Right kidney (tissue), 1 donor: ENCODE data around the gene HIVEP3.

Experiments
- DNase-seq: peaks from one replicate; pipeline ENCODE4 v3.0.0-alpha.2; 2016

HIVEP3 gene

DNA sequence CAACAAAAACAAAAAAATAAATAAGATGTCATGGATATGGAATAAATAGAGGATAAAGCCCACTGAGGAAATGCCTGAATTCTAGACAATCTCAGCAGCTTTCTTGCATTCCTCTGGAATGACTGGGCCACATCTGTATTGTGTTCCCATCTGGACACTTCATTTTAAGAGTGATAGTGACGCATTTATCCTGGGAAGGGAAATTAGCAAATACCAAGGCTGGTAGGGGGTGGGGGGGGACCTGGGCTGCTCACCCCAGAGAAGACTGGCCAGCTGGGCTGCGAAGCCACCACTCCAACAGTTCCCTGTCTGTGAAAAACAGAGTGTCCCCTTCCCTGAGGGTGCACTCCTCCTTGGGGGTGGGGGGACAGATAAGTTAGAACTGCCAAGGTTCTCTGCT is 106.3 kb downstream of the HIVEP3 start:
- no peak for DNase-seq

DNA sequence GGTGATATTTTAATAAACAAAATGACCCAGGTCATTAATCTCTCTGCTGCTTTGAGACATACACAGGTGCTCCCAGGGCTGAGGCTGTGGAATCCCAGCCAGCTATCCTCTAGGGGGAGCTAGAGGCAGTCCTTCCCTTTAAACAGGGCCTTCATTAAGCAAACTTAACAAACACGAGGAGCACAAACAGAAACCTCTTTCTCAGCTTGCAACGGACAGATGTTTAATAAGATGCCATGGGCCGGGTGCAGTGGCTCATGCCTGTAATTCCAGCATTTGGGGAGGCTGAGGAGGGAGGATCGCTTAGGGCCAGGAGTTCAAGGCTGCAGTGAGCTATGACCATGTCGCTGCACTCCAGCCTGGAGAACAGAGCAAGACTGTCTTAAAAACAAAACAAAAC is 106.7 kb downstream of the HIVEP3 start:
- DNase-seq, result peak; percentile 28

DNA sequence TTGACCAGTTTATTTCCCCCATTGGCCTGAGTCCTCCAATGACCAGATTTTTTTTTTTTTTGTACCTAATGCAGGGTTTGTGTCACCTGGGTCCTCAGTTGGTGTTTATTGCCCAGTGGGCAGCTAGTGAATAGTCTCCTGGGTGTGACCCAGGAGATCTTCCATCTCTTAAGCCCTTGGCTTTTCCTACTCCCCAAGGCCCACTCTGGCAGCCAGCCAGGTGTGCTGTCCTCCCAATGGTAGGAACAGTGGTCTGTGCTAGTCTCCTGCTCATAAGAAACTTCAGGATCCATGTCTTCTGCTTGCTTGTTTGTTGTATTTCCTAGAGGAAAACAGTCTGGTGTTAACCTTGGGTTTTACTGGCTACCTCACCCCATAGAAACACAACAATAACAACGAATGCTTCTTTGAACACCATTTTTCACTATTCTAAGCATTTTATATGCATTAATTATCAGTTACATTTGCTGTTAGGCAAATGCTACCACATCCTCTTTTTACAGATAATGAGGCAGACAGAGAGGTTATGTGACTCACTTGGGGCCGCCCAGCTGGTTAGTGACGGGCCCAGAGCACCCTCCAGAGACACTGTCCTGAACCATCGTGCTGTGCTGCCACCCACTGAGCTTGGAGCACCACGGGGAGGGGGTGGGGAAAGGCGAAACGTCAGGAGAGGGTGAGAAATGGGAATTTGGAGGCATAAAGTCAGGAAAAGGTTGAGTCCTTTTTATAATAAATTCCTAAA is 107.5 kb downstream of the HIVEP3 start:
- no peak for DNase-seq

DNA sequence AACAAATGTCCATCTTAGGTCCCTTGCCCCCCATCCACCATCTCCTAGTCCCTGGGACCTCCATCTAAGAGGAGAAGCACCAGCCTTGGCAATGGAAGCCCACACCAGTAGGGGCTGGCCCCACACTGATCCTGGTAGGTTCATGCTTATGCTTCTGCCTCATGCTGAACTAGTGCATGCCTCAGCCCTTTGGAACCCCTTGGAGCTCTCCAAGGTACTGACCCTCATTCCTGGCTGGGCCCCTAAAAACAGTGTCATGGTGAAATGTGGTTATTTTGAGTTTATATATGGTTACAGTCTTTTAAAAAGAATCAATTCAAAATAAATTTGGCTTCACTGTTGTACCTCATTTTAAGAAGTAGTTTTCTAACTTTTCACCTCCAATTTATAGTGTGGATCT is 108.3 kb downstream of the HIVEP3 start:
- peak; percentile 36 for DNase-seq

DNA sequence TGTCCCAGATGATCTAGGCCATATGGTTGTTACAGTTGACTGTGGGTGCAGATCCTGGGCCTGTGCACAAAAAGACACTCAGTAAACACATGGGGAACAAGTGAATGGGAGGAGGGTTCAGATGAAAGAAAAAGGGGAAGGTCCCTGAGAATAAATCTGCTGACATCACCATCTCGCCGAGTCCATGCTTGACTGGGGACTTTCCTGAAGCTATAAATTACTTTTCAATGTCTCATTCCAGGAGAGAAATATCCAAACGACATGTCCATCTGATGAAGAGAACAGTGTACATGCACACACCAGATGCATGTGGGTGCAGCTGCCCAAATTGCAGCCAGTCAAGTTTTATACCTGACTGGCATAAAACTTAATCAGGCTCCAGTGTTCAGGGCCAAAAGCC is 109.0 kb downstream of the HIVEP3 start:
- no peak for DNase-seq

DNA sequence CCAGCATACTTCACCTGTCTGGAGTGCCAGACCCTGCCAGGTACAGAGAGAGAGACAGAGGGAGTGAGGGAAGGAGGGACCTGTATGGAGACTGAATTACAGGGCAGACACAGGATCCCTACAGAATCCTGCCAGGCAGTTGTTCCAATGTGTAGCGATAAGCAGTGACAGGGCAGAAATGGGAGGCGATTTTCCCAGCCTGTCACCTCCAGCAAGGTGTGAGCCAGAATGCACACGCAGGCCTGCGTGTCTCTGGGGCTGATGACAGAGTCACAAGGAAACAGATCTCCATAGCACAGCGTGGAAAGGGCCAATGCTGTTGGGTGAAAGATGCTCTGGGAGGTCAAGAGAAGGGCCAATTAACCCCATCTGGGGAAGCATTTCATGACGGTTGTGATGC is 111.3 kb downstream of the HIVEP3 start:
- DNase-seq, result no peak

DNA sequence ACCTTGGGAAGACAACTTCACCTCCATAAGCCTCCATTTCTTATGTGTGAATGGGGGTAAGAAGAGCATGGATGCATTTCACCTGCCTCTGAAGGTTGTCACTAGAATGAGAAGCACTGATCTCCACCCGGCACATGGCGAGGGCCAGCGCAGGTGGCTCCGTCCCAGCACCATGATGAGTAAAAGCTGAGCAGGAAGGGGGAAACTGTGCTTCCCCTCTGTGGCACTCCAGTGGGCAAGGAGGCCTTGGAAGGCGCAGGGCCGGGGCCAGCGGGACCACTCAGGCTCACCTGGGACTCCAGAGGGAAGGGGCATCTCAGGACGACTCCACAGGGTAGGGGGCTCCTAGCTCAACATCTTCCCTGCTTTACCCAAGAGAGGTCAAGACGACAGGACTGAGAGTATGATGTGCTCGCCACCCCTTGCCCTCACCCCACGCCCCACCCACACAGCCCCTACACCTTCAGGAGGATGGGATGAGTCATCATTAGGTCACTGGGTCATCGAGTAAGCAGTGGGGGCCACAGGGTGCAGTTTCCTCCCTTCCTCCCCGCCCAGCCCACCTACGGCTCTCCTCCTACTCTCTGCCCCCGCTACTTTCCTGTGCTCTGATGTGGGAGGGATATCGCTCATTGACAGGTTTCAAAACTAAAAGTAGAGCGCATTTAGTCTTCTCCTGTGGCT is 112.1 kb downstream of the HIVEP3 start:
- no peak for DNase-seq

DNA sequence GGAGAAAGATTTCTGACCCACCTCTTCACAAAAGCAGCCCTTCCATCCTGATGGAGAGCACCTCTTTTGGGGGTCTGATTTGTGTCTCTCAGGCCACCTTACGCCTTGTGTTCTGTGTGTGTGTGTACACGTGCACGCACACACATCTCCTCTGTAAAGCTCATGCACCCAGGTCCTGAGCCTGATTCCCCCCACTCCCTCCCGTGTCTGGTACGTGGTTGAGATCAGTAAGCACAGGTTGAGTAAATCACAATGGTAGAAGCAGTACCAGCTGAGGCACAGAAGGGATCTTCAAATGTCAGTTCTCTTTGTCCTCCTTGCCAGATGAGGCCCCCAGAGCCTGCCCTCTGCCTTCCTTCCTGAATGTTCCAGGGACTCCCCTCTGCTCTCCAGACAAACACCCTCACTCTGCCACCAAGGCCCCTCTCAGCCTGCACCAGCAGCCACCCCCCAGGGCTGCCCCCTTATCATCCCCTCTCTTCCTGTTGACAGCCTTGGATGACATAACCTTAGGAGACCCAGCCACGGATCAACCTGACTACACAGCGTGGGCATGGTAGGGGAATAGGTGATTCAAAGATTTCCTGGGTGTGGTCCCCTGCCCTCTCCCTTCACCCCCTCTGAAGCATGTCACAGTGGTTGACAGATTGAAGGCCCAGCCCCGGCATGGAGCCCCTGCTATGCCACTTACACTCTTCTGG is 112.8 kb downstream of the HIVEP3 start:
- DNase-seq, result no peak

DNA sequence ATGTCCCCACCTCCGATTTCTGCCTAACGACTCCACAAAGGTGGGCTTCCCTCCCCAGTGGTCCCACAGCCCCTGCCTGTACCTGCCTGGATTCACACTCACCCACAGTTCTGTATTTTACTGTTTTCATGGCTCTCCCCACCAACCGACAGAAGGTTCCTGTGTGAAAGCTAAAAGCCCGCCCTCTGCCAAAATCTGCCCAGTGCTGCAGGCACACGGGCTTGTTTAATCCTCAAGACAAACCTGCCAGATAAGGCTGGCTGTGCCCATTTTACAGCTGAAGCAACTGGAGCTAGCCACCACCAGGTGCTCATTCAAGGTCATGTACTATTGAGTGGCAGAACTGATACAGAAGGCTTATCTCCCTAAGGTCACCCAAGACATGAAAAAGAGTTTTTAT is 114.5 kb downstream of the HIVEP3 start:
- no peak for DNase-seq

DNA sequence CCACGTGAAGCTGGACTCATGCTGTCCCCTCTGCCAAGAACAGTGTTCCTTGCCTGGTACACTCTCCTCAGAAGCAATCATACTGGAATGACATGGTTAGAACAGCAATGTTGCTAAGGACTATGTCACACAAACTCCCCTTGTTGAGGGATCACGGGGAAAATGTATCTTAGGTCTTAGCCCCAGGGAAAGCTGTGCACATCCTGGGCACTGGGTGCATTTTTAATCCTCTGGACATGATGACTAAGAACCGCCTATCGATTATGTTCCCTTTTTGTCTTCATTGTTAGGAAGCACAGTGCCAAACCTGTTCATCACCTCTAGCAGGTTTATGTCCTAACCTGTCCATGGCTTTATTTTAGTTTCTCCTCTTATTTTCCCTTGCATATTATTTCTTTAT is 115.1 kb downstream of the HIVEP3 start:
- DNase-seq, result no peak

DNA sequence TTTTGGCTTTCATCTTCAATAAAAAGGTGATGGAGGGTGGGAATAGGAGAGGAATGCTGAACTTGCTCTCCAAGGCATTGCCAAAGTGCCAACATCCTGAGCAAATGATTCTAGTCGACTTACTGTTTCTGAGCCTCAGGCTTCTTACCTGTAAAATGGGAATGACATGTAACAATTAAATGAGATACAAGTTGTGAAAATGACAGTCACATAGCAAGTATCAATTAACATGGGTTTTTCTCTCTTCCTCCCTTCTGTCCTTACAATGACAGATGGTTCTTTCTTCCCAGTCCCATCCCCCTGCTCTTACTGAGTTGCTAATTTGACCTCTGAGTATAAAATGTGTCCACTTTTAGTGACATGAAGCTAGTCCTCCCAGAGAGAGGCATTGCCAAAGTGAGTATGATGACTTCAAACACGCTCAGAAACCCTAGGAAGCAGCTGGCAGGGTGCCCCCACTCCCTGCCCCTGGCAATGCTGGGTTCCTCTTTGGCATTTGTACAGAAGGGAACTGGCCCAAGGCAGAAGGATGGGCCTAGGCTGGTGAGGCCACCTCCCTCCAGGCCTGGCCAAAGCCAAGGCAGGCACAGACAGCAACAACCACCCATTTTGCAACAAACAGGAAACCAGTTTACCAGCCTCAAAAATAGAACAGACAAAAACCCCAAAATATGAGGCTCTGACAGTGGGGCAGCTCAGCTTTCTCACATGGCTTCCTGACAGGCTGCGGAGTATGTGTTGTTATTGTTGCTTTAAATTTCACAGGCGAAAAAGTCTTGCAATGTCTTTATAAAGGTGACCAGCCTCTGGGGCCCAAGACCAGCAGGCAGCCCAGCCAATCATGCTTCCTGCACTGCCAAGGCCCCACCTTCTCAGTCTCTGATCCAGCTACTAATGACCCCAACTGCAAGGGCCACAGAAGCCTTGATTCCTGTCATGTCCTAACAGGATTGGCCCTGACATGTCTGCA is 115.9 kb downstream of the HIVEP3 start:
- no peak for DNase-seq

DNA sequence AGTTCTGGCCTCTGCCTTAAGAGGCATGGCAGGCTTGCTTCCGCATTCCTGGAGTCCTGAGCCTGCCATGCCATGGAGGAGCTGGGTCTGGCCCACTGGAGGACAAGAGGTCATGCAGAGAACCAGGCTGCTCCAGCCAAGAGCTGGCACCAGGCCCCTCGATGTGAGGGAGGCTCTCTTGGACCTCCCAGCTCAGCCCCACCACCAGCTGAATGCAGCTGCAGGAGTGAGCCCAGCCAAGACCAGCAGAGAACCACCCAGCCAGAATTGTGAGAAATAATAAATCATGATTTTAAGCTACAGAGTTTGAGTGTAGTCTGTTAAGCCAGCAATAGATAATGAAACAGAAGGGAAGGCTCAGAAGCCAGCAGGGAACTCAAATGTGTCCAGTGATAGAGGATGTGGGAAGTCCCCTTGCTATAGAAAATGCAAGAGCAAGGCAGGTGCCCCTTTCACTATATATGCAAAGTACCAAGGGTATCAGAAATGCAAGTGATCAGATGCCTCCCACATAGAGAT is 118.4 kb downstream of the HIVEP3 start:
- DNase-seq, result no peak

DNA sequence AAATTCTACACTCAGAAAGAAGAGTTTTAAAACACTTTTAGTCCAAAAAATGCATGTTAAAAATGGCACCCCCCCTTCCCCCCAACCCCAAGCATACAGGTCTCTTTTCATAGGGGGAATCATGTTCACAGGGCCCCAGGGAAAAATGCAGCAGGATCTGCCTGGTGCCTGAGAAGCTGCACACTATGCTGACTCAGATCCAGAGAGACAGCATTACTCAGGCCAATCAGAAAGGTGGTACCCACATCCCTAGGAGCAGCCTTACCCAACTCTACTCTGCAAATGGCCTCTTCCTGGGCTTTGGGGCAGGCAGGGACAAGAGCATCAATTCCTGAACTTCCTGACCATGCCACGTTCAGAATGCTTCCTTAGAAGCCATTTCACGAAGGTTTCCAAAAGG is 119.0 kb downstream of the HIVEP3 start:
- no peak for DNase-seq

DNA sequence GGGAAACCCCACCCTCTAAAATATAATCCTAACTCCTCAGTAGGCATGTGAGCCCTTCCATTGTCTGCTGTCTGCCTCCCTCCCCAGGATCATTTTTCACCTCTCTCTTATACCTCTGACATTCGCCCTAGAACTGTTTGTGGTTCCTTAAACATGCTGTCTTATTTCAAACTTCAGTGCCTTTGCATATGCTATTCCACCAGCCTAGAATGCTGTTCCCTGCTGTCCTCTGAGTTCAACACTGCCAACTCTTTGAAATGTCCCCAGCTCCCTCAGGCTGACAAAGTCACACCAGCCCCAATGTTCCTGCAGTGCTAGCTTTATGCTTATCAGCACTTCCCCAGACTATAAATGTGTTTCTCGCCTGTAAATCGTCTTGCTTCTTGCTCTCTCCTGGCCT is 119.5 kb downstream of the HIVEP3 start:
- no peak for DNase-seq

DNA sequence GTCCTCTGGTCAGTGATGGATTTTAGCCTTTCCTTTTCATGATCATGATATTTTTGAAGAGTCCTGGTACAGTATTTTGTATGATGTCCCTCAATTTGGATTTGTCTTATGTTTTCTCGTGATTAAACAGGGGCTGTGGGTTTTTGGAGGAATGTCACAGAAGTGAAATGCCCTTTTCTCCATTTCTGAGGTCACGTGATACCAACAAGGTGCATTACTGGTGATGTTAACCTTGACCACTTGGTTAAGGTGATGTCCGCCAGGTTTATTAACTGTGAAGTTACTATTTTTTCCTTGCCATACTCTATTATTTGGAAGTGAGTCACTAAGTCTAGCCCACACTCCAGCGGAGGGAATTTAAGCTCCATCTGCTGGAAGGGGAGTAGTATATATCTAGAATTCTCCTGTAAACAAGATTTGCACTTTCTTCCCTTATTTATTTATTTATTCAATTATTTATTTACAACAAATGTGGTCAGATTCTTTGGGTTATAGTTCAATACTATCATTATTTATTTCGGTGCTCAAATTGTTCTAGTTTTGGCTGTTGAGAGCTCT is 123.4 kb downstream of the HIVEP3 start:
- DNase-seq, result no peak

DNA sequence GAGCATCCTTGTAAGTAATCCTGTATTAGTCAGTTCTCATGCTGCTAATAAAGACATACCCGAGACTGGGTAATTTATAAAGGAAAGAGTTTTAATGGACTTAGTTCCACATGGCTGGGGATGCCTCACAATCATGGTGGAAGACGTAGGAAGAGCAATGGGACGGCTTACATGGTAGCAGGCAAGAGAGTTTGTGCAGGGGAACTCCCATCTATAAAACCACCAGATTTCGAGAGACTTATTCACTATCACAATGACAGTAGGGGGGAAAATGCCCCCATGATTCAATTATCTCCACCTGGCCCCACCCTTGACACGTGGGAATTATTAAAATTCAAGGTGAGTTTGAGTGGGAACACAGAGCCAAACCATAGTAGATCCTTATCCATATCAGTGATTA is 124.7 kb downstream of the HIVEP3 start:
- DNase-seq, result no peak

DNA sequence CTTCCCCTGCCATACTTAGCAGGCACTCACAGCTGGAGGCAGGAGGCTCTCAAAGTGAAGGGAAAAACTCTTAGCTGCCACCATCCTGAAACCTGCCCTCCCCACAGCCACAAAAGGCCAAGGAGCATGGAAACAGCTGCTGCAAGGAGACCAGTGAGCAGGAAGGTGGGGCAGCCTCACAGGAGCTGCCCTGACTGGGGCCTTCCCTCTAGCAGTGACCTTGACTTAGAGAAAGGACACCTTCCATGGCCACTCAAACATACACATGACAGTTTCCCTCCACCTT is 126.3 kb downstream of the HIVEP3 start:
- no peak for DNase-seq

DNA sequence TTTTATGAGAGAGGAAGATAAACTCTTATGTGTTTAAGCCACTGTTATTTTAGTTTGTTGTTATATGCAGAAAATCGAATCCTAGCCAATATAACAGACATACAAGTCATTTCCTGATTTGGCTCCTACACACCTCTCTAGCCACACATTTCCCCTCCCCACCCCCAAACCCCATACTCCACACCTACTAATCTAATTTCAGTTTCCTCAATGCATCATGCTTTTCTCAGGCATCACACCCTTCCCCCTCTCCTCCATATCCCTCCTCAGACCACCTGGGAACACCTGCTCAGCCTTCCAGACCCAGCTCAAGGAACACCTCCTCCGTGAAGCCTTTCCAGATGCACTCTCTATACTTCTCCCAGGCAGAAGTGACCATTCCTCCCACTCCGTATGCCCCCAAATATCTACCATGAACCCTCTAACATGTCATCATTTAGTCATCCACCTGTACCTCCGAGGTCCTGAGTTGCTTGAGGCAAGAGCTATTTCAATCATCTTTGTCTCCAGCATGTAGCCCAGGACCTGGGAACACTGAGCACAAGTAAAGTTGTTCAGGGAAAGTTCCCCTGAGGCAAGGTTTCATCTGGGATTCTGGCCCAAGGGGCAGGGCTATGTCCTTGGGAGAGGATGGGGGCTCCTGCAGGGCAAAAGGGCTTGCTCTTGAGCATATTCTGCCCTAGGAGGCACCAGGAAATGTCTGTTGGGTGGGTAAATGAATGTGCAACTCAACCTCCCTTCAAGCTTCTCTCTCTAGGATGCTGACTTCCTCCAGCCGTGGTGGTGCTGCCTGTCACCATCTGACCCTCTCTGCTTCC is 126.8 kb downstream of the HIVEP3 start:
- DNase-seq, result no peak

DNA sequence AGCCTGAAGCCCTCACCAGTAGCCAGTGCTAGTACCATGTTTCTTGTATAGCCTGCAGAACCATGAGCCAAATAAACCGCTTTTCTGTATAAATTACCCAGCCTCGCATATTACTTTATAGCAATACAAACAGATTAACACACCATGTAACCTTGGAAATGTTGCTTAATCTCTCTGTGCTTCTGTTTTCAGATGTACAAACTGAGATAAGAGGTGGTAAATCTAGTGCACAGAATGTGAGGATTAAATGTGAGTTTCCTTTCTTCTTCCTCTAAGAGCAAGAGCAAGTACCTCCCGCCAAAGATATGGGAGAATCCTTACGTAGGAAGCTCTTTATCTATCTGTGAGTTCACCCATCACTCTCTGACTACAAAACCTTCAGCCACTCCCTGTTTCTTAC is 128.4 kb downstream of the HIVEP3 start:
- DNase-seq, result no peak

DNA sequence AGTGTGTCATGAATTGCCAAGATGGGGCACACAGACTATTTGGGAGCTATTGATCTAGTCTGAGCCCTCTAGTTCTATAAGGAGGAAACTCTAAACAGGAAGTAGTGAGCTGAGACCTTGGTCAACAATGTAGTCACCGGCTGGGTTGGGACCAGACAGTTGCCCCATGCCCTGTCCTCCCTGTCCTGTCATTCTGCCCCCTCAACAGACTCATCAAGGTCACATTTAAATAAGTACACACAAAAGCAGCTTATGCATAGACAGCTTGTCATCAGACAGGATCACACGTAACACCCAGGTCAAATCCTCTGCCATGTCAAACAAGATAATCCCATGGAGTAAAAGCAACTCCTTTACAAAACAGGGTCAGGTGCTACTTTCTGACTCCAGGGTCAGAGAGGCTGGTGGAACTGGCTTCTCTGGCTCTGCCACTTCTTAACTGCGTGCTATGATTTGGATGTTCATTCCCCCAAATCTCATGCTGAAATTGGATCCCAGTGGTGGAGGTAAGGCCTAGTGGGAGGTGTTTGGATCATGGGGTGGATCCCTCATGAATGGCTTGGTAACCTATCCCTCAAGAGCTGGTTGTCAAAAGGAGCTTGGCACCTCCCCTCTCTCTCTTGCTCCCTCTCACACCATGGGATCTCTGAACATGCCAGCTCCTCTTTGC is 128.9 kb downstream of the HIVEP3 start:
- DNase-seq, result no peak

DNA sequence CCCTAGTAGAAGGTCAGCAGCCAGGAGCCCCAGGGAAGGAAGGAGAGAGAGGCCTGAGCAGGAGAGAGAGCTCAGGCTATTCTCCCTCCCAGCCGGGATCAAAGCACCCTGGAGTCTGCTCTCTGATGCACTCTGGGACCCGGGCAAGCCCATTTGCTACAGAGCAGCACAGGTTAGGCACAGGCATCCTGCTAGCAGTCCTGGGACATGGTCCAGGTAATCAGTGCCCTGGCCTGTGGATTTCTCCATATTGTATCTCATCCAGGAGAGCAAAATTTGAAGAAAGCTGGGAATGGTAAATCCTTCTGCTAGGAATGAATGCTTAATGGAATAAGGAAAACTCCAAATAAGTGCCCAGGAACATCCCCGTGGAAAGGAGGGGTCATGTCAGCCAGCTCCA is 130.3 kb downstream of the HIVEP3 start:
- DNase-seq, result no peak
